CD4-positive, alpha-beta memory T cell (primary cell): Measurements from ENCODE around the gene UBE2V1. TPM values are rescaled to one million over a fixed set of nuclear protein-coding genes. Genes with fewer than 3 reads are reported as not detected.

Source experiments
- CTCF ChIA-PET: fragments of 350-600 bp; sonication (Branson Sonifier 250); formaldehyde crosslinking; loops from one replicate; lab custom pipeline; 2021; ENCODE audit warnings: inconsistent platforms; ENCODE audit not compliant: partially characterized antibody; lab: Charles Lee
- POLR2A ChIA-PET: fragments of 350-600 bp; sonication (Branson Sonifier 250); formaldehyde crosslinking; loops from one replicate; lab custom pipeline; 2021; ENCODE audit not compliant: partially characterized antibody; lab: Charles Lee
- DNase-seq, 5 donors: peaks; one replicate each; pipeline versions ENCODE4 v3.0.0 to v3.0.0-alpha.2; 2020 to 2022; ENCODE audit warnings: mixed read lengths in 1 of 5
- H3K27ac ChIP-seq: one replicate; pipeline ENCODE4 v1.7.0; 2013; ENCODE audit warnings: low read depth, low read length
- H3K27me3 ChIP-seq: 2 replicates; pipeline ENCODE4 v1.7.0; 2013; ENCODE audit warnings: mild to moderate bottlenecking, low read length, moderate library complexity; ENCODE audit not compliant: insufficient read depth
- H3K36me3 ChIP-seq: 2 replicates; pipeline ENCODE4 v1.7.0; 2013; ENCODE audit warnings: mild to moderate bottlenecking, low read length, moderate library complexity; ENCODE audit not compliant: insufficient read depth
- H3K4me1 ChIP-seq: 2 replicates; pipeline ENCODE4 v1.7.0; 2013; ENCODE audit warnings: mild to moderate bottlenecking, low read length, moderate library complexity; ENCODE audit not compliant: insufficient read depth
- H3K4me3 ChIP-seq, 2 donors: one replicate each; pipeline ENCODE4 v1.7.0; 2013; ENCODE audit warnings: low read length in 2 of 2, mild to moderate bottlenecking in 1 of 2
- H3K9me3 ChIP-seq, 2 donors: one replicate each; pipeline ENCODE4 v1.7.0; 2013; ENCODE audit warnings: low read length in 2 of 2, control low read depth in 1 of 2; ENCODE audit not compliant: control insufficient read depth in 1 of 2
- H3K27ac Mint-ChIP-seq, 7 donors: one replicate each; pipeline ENCODE4 v1.8.0; 2020 to 2021; ENCODE audit warnings: mixed read lengths in 7 of 7, mild to moderate bottlenecking in 6 of 7, inconsistent platforms in 3 of 7, moderate library complexity in 3 of 7
- H3K27me3 Mint-ChIP-seq, 2 donors: one replicate each; pipeline ENCODE4 v1.8.0; 2020 to 2021; ENCODE audit warnings: mixed read lengths in 2 of 2
- H3K36me3 Mint-ChIP-seq, 2 donors: one replicate each; pipeline ENCODE4 v1.8.0; 2020 to 2021; ENCODE audit warnings: mixed read lengths in 2 of 2, inconsistent platforms in 1 of 2, mild to moderate bottlenecking in 1 of 2
- H3K4me1 Mint-ChIP-seq, 4 donors: one replicate each; pipeline ENCODE4 v1.8.0; 2020 to 2021; ENCODE audit warnings: mixed read lengths in 4 of 4, mild to moderate bottlenecking in 1 of 4
- H3K4me3 Mint-ChIP-seq, 8 donors: one replicate each; pipeline ENCODE4 v1.8.0; 2020 to 2021; ENCODE audit warnings: mixed read lengths in 8 of 8, mild to moderate bottlenecking in 7 of 8, moderate library complexity in 6 of 8, inconsistent platforms in 3 of 8
- H3K9me3 Mint-ChIP-seq, 8 donors: one replicate each; pipeline ENCODE4 v1.8.0; 2020 to 2021; ENCODE audit warnings: mixed read lengths in 8 of 8, mild to moderate bottlenecking in 5 of 8, inconsistent platforms in 3 of 8, moderate library complexity in 1 of 8
- intact Hi-C: fragments of 100-400 bp; cut with micrococcal nuclease; formaldehyde crosslinking; loops from one replicate; pipeline ENCODE4 v1.15.1; 2023
- polyA plus RNA-seq, 2 donors: library from polyadenylated mRNA; unstranded; fragments of 300-500 nt; fragmentation: Illumina TruSeq; gene quantifications; one replicate each; pipeline ENCODE4 v1.2.3, GENCODE V29; 2021
- total RNA-seq, 2 experiments: library from RNA; stranded (reverse); gene quantifications; one replicate each; pipeline ENCODE4 v1.2.3, GENCODE V29; 2021

The UBE2V1 gene
- total and polyA plus RNA-seq, 4 experiments from 2014 or later = 131 to 176 (median 142) TPM

- ChIA-PET POLR2A (no interaction called here), CTCF (interaction anchor here (1.4 kb wide), 1 partner anchor 15 kb away, joined by 3 read pairs; no protein-coding TSS in a partner anchor)
- no peak overlapping the region for H3K27ac ChIP-seq
- intact Hi-C loops = no loop called here
- no peak overlapping the region for H3K4me3 ChIP-seq
- H3K36me3 Mint-ChIP-seq = no peaks in the 10 kb centered on the region
- H3K27me3 Mint-ChIP-seq = peaks cover 9% of the 10 kb centered on the region in 2 donors
- H3K27me3 ChIP-seq = no peaks in the 10 kb centered on the region
- no peaks in the 10 kb centered on the region for H3K4me1 ChIP-seq
- H3K4me1 Mint-ChIP-seq = peaks cover 0 to 2% (median 0%) of the 10 kb centered on the region in 4 donors
- no peaks in the 10 kb centered on the region for H3K9me3 Mint-ChIP-seq
- no peaks in the 10 kb centered on the region for H3K36me3 ChIP-seq
- H3K9me3 ChIP-seq = no peaks in the 10 kb centered on the region
- no peak for DNase-seq
- H3K27ac Mint-ChIP-seq = no peak overlapping the region
- H3K4me3 Mint-ChIP-seq = no peak overlapping the region
These were observed 55.8 kb downstream of the UBE2V1 start for GRCh38 chr20:50056951-50057713.

DNA sequence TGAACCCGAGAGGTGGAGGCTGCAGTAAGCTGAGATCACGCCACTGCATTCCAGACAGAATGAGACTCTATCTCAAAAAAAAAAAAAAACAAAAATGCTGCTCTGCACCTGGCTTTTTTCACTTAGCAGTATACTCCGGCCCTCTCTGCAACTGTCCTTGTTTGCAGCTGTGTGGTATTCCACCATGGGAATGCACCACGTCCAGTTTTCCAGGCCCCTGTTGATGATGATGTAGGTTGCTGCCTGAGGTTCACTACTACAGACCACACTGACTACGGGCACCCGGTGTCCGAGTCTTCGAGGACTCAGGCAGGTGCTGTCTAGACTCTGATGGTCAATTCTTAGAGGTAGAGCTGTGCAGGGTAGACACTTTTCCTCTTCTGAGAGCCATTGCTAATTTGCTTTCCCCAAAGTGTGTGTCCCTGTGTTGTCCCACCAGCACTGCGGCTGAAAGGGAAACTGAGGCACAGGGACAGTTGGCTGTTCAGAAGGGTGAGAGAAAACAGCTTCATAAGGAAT lies 56.5 kb downstream of the UBE2V1 start:
- H3K4me1 ChIP-seq = no peaks in the 10 kb centered on the region
- H3K4me3 Mint-ChIP-seq = no peak overlapping the region
- no peaks in the 10 kb centered on the region for H3K36me3 ChIP-seq
- H3K9me3 ChIP-seq = no peaks in the 10 kb centered on the region
- no peak for DNase-seq
- peaks cover 9% of the 10 kb centered on the region in 2 donors for H3K27me3 Mint-ChIP-seq
- ChIA-PET POLR2A (no interaction called here), CTCF (interaction anchor here (1.4 kb wide), 1 partner anchor 15 kb away, joined by 3 read pairs; no protein-coding TSS in a partner anchor)
- peaks cover 0 to 2% (median 0%) of the 10 kb centered on the region in 4 donors for H3K4me1 Mint-ChIP-seq
- no peak overlapping the region for H3K27ac ChIP-seq
- H3K4me3 ChIP-seq = no peak overlapping the region
- no peaks in the 10 kb centered on the region for H3K27me3 ChIP-seq
- no peaks in the 10 kb centered on the region for H3K36me3 Mint-ChIP-seq
- intact Hi-C loops = no loop called here
- H3K9me3 Mint-ChIP-seq = no peaks in the 10 kb centered on the region
- no peak overlapping the region for H3K27ac Mint-ChIP-seq

- no peak for DNase-seq
- Histone ChIP-seq H3K4me3 (no peak overlapping the region), H3K4me1 (no peaks in the 10 kb centered on the region), H3K27me3 (no peaks in the 10 kb centered on the region), H3K9me3 (no peaks in the 10 kb centered on the region), H3K36me3 (no peaks in the 10 kb centered on the region), H3K27ac (no peak overlapping the region)
- intact Hi-C loops = no loop called here
- H3K27ac Mint-ChIP-seq = no peak overlapping the region
- ChIA-PET POLR2A (no interaction called here), CTCF (interaction anchor here (1.4 kb wide), 1 partner anchor 16 kb away, joined by 3 read pairs; no protein-coding TSS in a partner anchor)
- H3K4me1 Mint-ChIP-seq = peaks cover 0 to 2% (median 0%) of the 10 kb centered on the region in 4 donors
- H3K9me3 Mint-ChIP-seq = no peaks in the 10 kb centered on the region
- H3K4me3 Mint-ChIP-seq = no peak overlapping the region
- H3K36me3 Mint-ChIP-seq = no peaks in the 10 kb centered on the region
- H3K27me3 Mint-ChIP-seq = peaks cover 9% of the 10 kb centered on the region in 2 donors
These were observed 57.3 kb downstream of the UBE2V1 start for GRCh38 chr20:50055524-50056083.

DNA sequence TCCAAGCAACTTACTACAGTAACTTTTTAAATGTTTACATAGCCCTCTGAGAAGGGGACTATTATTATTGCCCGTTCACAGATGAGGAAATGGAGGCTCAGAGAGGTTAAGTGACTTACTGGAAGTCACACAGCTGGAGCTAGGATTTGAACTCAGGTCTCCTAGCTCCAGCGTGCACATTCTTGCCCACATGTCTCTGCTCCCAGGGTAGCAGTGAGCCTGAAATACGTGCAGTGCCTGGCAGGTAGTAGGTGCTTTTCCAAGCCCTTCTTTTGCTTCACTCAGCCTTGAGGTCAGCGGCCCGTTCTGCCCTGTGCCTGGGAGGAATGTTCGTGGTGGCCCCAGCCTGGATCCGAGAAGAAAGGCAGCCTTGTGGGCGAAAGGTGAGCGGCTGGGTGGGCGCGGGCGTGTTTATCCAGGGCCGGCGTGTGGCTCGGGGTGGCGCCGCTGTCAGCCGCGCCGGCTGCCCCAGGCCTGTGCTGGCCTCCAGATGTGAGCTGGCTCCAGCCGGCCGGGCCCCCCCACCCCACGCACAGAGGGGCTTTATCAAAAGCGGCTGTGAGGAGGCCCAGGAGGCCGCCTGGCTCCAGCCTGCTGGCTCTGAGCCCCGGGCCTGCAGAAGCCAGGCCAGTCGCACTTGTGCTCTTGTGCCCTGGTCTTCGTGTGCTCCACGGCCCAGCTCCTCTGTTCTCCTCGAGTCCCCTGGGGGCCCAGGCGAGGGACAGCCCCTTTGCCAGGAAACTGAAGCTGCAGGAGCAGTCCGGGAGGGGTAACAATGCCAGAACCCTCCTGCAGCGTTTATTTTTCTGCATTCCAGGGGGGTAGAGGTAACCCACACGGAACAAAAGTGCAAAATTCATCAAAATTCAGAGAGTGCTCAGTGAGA lies 58.1 kb downstream of the UBE2V1 start:
- Mint-ChIP-seq H3K27ac (no peak overlapping the region), H3K4me3 (no peak overlapping the region), H3K36me3 (no peaks in the 10 kb centered on the region), H3K9me3 (no peaks in the 10 kb centered on the region), H3K4me1 (peaks cover 0 to 2% (median 0%) of the 10 kb centered on the region in 4 donors), H3K27me3 (peaks cover 9 to 10% of the 10 kb centered on the region in 2 donors)
- CTCF ChIA-PET = no interaction called here
- H3K27me3 ChIP-seq = no peaks in the 10 kb centered on the region
- POLR2A ChIA-PET = no interaction called here
- H3K4me3 ChIP-seq = no peak overlapping the region
- no peak for DNase-seq
- no peaks in the 10 kb centered on the region for H3K36me3 ChIP-seq
- no peaks in the 10 kb centered on the region for H3K4me1 ChIP-seq
- H3K9me3 ChIP-seq = no peaks in the 10 kb centered on the region
- intact Hi-C loops = no loop called here
- no peak overlapping the region for H3K27ac ChIP-seq

- peaks cover 9 to 11% of the 10 kb centered on the region in 2 donors for H3K27me3 Mint-ChIP-seq
- intact Hi-C loops = no loop called here
- H3K4me3 Mint-ChIP-seq = no peak overlapping the region
- Histone ChIP-seq H3K36me3 (no peaks in the 10 kb centered on the region), H3K27me3 (no peaks in the 10 kb centered on the region), H3K27ac (no peak overlapping the region), H3K4me3 (no peak overlapping the region), H3K9me3 (no peaks in the 10 kb centered on the region), H3K4me1 (no peaks in the 10 kb centered on the region)
- no peaks in the 10 kb centered on the region for H3K9me3 Mint-ChIP-seq
- no peak overlapping the region for H3K27ac Mint-ChIP-seq
- CTCF ChIA-PET = no interaction called here
- H3K36me3 Mint-ChIP-seq = no peaks in the 10 kb centered on the region
- DNase-seq = no peak
- peaks cover 0 to 2% (median 0%) of the 10 kb centered on the region in 4 donors for H3K4me1 Mint-ChIP-seq
- POLR2A ChIA-PET = no interaction called here
These were observed 58.8 kb downstream of the UBE2V1 start for GRCh38 chr20:50054231-50054547.

- DNase-seq = no peak
- Histone ChIP-seq H3K36me3 (no peaks in the 10 kb centered on the region), H3K4me3 (no peak overlapping the region), H3K9me3 (no peaks in the 10 kb centered on the region), H3K27ac (no peak overlapping the region), H3K27me3 (no peaks in the 10 kb centered on the region), H3K4me1 (no peaks in the 10 kb centered on the region)
- Mint-ChIP-seq H3K9me3 (no peaks in the 10 kb centered on the region), H3K4me3 (no peak overlapping the region), H3K27me3 (peaks cover 8 to 15% of the 10 kb centered on the region in 2 donors), H3K27ac (no peak overlapping the region), H3K36me3 (no peaks in the 10 kb centered on the region), H3K4me1 (peaks cover 0 to 2% (median 0%) of the 10 kb centered on the region in 4 donors)
- ChIA-PET CTCF (no interaction called here), POLR2A (no interaction called here)
- intact Hi-C loops = no loop called here
These were observed 59.4 kb downstream of the UBE2V1 start for GRCh38 chr20:50053362-50054230.
